Transverse colon (tissue), 4 donors: ENCODE results near the gene OSBPL2. TPM values are rescaled to one million over a fixed set of nuclear protein-coding genes. Genes with fewer than 3 reads are reported as not detected.

Experiments
- DNase-seq: peaks from one replicate; pipeline ENCODE4 v3.0.0-alpha.2; 2019
- H3K27ac ChIP-seq, 4 donors: fragments of 200-600 bp; sonication (generic); 2 replicates each; pipeline ENCODE4 v1.5.1; 2016 to 2018; ENCODE audit warnings: inconsistent platforms in 4 of 4
- H3K27me3 ChIP-seq: fragments of 200-600 bp; sonication (generic); 2 replicates; pipeline ENCODE4 v1.5.1; 2017; ENCODE audit warnings: inconsistent platforms
- H3K36me3 ChIP-seq, 4 donors: fragments of 200-600 bp; sonication (generic); 2 replicates each; pipeline ENCODE4 v1.5.1; 2017 to 2019; ENCODE audit warnings: inconsistent platforms in 4 of 4
- H3K4me1 ChIP-seq, 4 donors: fragments of 200-600 bp; sonication (generic); 2 replicates each; pipeline ENCODE4 v1.5.1; 2017 to 2020; ENCODE audit warnings: inconsistent platforms in 4 of 4
- H3K4me3 ChIP-seq, 4 donors: fragments of 200-600 bp; sonication (generic); 1 replicate in 1 of 4; 2 replicates in 3 of 4; pipeline versions ENCODE4 v1.5.1 to v1.6.1; 2017 to 2019; ENCODE audit warnings: inconsistent platforms in 4 of 4
- H3K9me3 ChIP-seq, 2 donors: fragments of 200-600 bp; sonication (generic); 2 replicates each; pipeline ENCODE4 v1.5.1; 2017 to 2019; ENCODE audit warnings: inconsistent platforms in 2 of 2
- CTCF ChIP-seq, 5 experiments: fragments of 200-600 bp in 3 of 5; fragments of 450-650 bp in 2 of 5; sonication (generic) in 3 of 5; IDR thresholded peaks; 1 replicate in 2 of 5; 2 replicates in 3 of 5; pipeline ENCODE4 v1.5.1; 2016 to 2017; ENCODE audit warnings: antibody characterized with exemption in 5 of 5, inconsistent platforms in 3 of 5, mild to moderate bottlenecking in 2 of 5, moderate library complexity in 1 of 5
- EP300 ChIP-seq: sonication (generic); formaldehyde crosslinking; IDR thresholded peaks from one replicate; pipeline ENCODE4 v1.6.1; 2017; ENCODE audit warnings: antibody characterized with exemption, low read depth
- POLR2A ChIP-seq: fragments of 450-650 bp; IDR thresholded peaks from one replicate; pipeline ENCODE4 v1.6.1; 2016; ENCODE audit warnings: antibody characterized with exemption, mild to moderate bottlenecking, moderate library complexity
- POLR2AphosphoS5 ChIP-seq, 3 donors: sonication (generic); formaldehyde crosslinking; IDR thresholded peaks; one replicate each; pipeline ENCODE4 v1.6.1; 2016; ENCODE audit warnings: antibody characterized with exemption in 3 of 3
- WGBS, 2 donors: methylation state at CpG; one replicate each; pipeline ENCODE4 v1.1.5; 2018; ENCODE audit warnings: low coverage in 1 of 2; 5-methylcytosine and 5-hydroxymethylcytosine counted together
- in situ Hi-C, 4 donors: fragments of 200-750 bp; cut with MboI; loops; one replicate each; pipeline versions ENCODE4 v1.15.0 to v1.15.1; 2017; ENCODE audit warnings: low sequenced_read_pairs in 3 of 4, low pct_ligation_motif_present in 1 of 4, low pct_unique_long_range_greater_than_20kb in 1 of 4
- intact Hi-C: fragments of 100-400 bp; cut with DNase I; formaldehyde crosslinking; loops from one replicate; pipeline ENCODE4 v1.15.1; 2023; ENCODE audit warnings: low total_unique reads
- total RNA-seq, 4 donors: library from RNA; depleted of rRNA; stranded (reverse); fragments of >200 nt; gene quantifications; one replicate each; pipeline ENCODE4 v1.1.0, GENCODE V29; 2016

The OSBPL2 gene
- total RNA-seq, 4 donors from 2014 or later = 36.2 to 101 (median 73.3) TPM

GRCh38 chr20:62309947-62310756 is 71.8 kb downstream of the OSBPL2 start:
- TF ChIP-seq EP300 (no peak), CTCF (IDR thresholded peaks at IDR 0.05) (no peak), POLR2AphosphoS5 (IDR thresholded peaks at IDR 0.05) (no peak), POLR2A (no peak)
- no peak for DNase-seq
- H3K4me1 ChIP-seq = peaks cover 0 to 7% (median 4%) of the 10 kb centered on the region in 4 donors
- 78% methylated on average over 20 of the region's 29 CpGs; no CpG with 5 or more reads in 1 of the 2 donors for WGBS, 2 donors
- no peak overlapping the region for H3K27ac ChIP-seq
- no peaks in the 10 kb centered on the region for H3K27me3 ChIP-seq
- no peak overlapping the region for H3K4me3 ChIP-seq
- intact Hi-C loops (no loop called here), in situ Hi-C loops (no loop called here)
- peaks cover 0 to 35% (median 11%) of the 10 kb centered on the region in 4 donors for H3K36me3 ChIP-seq
- no peaks in the 10 kb centered on the region for H3K9me3 ChIP-seq

- Histone ChIP-seq H3K9me3 (no peaks in the 10 kb centered on the region), H3K36me3 (peaks cover 0 to 35% (median 12%) of the 10 kb centered on the region in 4 donors), H3K27ac (no peak overlapping the region), H3K27me3 (no peaks in the 10 kb centered on the region), H3K4me1 (peaks cover 0 to 2% (median 0%) of the 10 kb centered on the region in 4 donors), H3K4me3 (no peak overlapping the region)
- intact Hi-C loops = no loop called here
- no peak for DNase-seq
- TF ChIP-seq POLR2A (no peak), EP300 (no peak), POLR2AphosphoS5 (IDR thresholded peaks at IDR 0.05) (no peak), CTCF (IDR thresholded peaks at IDR 0.05) (no peak)
- in situ Hi-C loops = no loop called here
- 78% methylated on average over 25 of the region's 25 CpGs; no CpG with 5 or more reads in 1 of the 2 donors for WGBS, 2 donors
These were observed 72.4 kb downstream of the OSBPL2 start for GRCh38 chr20:62310757-62311121.

- no peaks in the 10 kb centered on the region for H3K27me3 ChIP-seq
- DNase-seq = no peak
- WGBS, 2 donors = 91% methylated on average over 10 of the region's 18 CpGs; no CpG with 5 or more reads in 1 of the 2 donors
- H3K36me3 ChIP-seq = peaks cover 0 to 30% (median 13%) of the 10 kb centered on the region in 4 donors
- H3K4me1 ChIP-seq = no peaks in the 10 kb centered on the region
- no peaks in the 10 kb centered on the region for H3K9me3 ChIP-seq
- TF ChIP-seq POLR2A (no peak), EP300 (no peak), CTCF (IDR thresholded peaks at IDR 0.05) (no peak), POLR2AphosphoS5 (IDR thresholded peaks at IDR 0.05) (no peak)
- in situ Hi-C loops = no loop called here
- intact Hi-C loops = no loop called here
- no peak overlapping the region for H3K27ac ChIP-seq
- H3K4me3 ChIP-seq = no peak overlapping the region
These were observed 72.8 kb downstream of the OSBPL2 start for GRCh38 chr20:62311150-62311549.

GRCh38 chr20:62311832-62312661 is 73.7 kb downstream of the OSBPL2 start:
- Histone ChIP-seq H3K4me3 (no peak overlapping the region), H3K27me3 (no peaks in the 10 kb centered on the region), H3K4me1 (no peaks in the 10 kb centered on the region), H3K36me3 (peaks cover 0 to 22% (median 12%) of the 10 kb centered on the region in 4 donors), H3K9me3 (no peaks in the 10 kb centered on the region), H3K27ac (no peak overlapping the region)
- no peak for DNase-seq
- intact Hi-C loops (no loop called here), in situ Hi-C loops (no loop called here)
- TF ChIP-seq POLR2A (no peak), CTCF (IDR thresholded peaks at IDR 0.05) (no peak), EP300 (no peak), POLR2AphosphoS5 (IDR thresholded peaks at IDR 0.05) (no peak)
- 95% methylated on average over 52 of the region's 60 CpGs; no CpG with 5 or more reads in 1 of the 2 donors for WGBS, 2 donors
